ENCODE measurements around the gene RAX2.
A peak's percentile ranks its signal among the peaks of the same experiment; 100 is the strongest.
"Not testable (repeated sequence)": the region's sequence is repeated elsewhere in the genome, so short reads cannot be mapped to it uniquely, and the experiment has no call there.

The RAX2 gene

GRCh38 chr19:3775831-3776230, 3.8 kb upstream of the RAX2 start:
- no peak for DNase-seq

DNA sequence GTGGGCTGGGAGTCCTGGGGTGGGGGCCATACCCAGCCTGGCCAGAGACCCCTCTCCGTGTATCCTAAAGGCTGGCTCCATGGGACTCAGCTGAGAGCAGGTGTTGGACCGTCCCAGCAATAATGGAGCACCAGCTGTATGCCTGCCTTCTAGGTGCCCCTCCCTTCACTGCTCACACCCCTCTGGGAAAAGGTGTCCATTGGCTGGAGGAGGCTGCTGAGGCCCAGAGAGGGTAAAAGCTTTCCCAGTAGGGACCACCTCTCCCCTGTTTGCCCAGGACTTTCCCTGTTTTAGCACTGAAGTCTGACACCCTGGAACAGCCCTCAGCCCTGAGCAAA, 3.3 kb upstream of the RAX2 start:
- DNase-seq, result no peak

- no peak for DNase-seq
Observed at GRCh38 chr19:3774621-3775373, 2.8 kb upstream of the RAX2 start.

- DNase-seq, result no peak
Observed at GRCh38 chr19:3773814-3774515, 1.9 kb upstream of the RAX2 start.

DNA sequence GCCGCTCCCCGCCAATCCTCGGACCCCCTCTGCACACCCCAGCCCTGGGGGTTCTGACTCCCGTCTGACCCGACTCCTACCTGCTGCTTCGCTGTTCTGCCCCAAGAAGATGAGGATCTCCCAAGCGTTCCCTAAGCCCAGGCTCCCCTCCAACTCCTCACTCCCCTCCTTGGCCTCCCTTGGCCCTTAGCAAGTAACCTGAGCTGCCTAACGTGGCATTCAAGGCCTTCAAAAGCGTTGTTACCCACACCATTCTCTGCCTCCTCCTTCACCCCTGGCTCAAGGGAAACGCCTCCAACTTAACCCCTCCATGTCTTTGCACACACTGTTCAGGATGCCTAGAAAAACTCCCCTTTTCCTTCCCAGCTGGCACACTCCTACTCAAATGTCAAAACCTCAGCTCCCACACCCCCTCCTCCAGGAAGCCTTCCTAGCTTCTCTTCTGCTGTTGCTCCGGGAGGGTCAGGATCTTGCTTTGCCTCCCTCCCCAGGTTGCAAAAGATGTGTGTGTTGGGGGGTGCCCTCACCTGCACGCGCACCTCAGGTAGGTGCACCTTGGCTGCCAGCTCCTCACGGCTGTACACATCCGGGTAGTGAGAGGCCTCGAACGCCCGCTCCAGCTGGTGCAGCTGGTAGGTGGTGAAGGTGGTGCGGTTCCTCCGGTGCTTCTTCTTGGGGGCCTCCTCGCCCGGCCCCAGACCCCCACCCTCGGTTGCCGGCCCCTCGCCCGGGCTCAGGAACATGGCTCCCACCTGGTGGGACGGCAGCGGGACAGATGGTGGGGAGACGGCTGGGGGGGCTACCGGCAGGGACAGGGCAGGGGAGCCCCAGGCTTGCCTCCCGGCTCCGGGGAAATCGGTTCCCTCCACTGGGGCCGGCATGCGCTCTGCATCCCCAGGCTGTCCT, 775 bp downstream of the RAX2 start:
- DNase-seq, result no peak

DNA sequence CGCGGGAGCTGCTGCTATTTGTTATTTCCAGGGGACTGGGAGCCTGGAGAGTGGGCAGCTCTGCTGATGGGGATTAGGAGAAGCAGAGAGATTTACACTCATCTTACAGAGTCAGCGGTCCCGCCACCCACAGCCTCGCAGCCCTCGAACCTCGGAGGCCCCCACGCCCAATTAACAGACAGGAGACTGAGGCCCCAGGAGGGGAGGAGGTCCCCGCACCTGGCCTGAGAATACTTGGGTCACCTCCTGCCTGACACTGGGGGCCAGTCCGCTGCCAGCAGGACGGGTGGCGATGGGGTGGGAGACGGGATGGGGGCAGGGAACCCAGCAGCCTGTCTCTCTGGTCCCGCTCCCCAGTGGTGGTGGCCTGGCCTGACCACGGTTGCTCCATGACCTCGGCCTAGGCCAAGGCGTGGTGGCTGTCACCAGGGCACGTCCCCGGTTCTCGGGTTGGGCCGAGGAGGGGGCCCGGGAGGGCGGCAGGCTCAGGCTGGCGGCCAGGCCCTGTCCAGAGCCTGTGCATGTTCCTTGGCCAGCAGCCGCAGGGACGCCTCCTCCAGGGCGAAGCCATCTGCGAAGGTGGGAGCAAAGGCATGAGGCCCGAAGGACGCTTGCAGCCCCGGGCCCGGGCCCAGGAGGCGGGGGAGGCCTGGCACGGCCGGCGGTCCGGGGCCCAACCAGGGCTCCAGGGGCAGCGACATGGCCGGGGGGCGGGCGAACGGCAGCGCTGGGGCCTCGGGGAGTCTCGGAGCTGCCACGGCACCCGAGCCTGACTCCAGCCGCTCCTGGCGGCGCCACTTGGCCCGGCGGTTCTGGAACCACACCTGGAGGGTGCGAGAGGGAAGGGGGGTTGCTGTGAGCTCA, 1.7 kb downstream of the RAX2 start:
- DNase-seq, result no peak

DNA sequence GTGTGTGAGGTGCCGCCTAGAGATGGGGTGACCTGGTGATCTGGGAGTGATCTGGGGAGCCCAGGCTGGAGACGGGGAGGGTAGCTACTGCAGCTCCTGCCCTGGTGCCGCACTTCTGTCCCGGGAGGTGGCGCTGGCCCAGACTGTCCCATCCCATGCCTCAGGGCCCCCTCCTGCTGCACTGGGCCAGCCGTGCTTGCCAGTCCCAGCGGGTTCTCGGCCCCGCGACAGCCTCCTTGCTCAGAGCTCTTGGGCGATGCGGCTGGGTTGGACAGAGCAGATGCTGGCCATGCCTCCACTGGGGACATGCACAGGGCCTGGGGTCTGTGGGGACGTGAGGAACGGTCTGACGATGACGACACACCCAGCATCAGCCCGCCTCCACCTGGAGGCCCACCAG, 2.5 kb downstream of the RAX2 start:
- no peak for DNase-seq

DNA sequence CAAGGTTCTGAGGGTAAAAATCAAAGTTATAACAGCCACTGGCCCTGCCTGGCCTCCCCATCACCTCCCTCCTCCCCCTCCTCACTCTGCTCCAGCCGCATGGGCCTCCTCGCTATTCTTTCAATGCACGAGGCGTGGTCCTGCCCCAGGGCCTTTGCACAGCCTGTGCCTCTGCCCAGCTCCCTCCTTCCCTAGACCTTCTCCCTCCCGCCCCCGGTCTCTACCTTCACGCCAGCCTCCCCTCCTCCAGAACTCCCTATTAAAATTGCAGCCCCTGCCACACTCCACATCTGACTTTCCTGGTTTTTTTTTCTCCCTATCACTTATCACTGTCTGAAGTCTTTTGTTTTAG, 3.3 kb downstream of the RAX2 start:
- DNase-seq, result no peak

DNA sequence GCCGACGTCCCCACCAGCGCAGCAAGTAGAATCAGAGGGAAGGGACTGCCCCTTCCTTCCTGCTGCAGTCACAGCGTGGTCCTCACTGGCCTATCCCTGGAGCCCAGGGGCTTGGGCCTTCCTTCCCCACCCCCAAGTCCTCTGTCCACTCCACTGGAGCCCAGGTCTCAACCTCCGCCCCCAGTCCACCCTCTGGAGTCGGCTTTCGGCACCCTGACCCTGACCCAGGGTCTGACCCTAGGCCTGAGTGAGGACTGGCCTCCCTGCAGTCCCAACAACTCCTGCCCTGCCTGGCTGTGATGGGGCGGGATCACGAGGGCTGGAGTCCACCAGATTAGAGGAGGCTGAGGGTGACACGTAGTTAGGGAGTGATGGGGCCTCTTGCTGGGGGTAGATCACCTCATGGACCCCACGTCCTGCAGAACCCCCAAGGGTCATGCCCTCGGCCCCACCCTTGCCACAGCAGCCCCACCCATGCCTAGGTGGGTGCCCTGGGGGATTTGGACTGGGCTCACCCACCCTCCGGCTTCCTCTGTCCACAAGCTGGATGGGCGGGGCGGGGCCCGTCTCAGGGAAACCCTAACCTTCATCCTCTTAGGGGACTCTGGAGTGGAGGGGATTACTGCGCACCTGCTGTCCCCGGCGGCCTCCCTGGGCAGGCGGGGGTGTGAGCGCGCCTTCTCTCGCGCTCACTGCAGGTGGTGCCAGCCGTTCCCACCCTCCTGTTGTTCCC, 3.8 kb downstream of the RAX2 start:
- DNase-seq, result no peak

DNA sequence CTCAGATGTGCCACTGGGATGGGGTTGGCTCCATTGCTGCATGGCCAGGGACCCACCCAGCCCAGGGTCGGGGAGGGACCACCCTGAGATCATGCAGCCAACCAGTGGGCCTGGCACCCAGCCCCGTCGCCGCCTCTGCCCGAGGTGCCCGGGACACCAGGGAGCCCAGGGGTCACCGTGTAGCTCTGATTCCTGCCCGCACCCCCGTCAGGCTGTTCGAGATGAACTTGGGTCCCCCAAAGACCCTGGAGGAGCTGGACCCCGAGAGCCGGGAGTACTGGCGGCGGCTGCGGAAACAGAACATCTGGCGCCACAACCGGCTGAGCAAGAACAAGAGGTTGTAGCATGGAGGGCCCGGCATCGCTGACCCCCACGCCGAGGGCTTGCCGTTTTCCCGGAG, 5.0 kb downstream of the RAX2 start:
- no peak for DNase-seq

GRCh38 chr19:3766520-3766919, 5.5 kb downstream of the RAX2 start:
- no peak for DNase-seq

GRCh38 chr19:3765757-3766156, 6.3 kb downstream of the RAX2 start:
- not testable (repeated sequence) for DNase-seq

GRCh38 chr19:3765121-3765520, 6.9 kb downstream of the RAX2 start:
- DNase-seq, result no peak

- peak; percentile 99 for DNase-seq
Observed at GRCh38 chr19:3762501-3763459, 9.2 kb downstream of the RAX2 start, which contains the start of gene MRPL54. Gene MRPL54, plus strand, starts transcription at chr19:3762682. Its CDS starts 19 bp downstream, at chr19:3762701.

DNA sequence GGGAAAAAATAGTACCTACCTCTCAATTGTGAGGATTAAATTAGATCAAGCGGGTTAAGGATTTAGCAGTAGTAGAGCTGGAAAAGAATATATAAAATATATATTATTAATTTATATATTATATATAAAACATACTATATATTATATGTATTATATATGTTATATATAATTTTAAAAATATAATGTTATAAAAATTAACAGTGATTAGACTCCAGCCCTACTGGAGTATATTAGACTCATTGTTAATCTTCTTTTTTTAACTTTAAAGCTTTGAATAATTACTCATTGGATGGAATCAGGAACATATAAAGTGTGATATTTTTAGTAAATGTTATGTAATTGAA, 9.9 kb downstream of the RAX2 start:
- DNase-seq, result no peak

- peak; percentile 95 for DNase-seq
Observed at GRCh38 chr19:3761382-3762129, 10.5 kb downstream of the RAX2 start, which contains the start of gene APBA3. Gene APBA3, minus strand, starts transcription at chr19:3761692. Its CDS starts 1,428 bp downstream, at chr19:3760264.

DNA sequence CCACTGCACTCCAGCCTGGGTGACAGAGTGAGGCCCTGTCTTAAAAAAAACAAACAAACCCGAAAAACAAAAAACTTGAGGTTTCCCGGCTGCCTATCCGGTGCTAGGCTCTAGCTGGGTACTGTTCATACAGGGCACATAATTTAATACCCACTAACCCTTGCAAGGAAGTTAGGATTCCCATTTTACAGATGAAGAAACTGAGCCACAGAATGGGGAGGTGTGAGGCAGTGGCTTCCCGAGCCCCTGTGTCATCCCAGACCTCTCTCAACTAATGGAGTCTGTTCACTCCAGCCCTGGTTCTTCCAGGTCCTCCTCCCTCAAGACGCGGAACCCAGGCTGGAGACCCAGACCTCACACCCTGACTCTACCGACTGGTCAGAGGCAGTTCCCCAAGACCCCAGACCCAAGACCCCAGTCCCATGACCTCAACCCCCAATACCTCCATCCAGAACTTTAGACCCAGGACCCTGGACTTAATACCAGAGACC, 11.1 kb downstream of the RAX2 start:
- peak; percentile 9 for DNase-seq

DNA sequence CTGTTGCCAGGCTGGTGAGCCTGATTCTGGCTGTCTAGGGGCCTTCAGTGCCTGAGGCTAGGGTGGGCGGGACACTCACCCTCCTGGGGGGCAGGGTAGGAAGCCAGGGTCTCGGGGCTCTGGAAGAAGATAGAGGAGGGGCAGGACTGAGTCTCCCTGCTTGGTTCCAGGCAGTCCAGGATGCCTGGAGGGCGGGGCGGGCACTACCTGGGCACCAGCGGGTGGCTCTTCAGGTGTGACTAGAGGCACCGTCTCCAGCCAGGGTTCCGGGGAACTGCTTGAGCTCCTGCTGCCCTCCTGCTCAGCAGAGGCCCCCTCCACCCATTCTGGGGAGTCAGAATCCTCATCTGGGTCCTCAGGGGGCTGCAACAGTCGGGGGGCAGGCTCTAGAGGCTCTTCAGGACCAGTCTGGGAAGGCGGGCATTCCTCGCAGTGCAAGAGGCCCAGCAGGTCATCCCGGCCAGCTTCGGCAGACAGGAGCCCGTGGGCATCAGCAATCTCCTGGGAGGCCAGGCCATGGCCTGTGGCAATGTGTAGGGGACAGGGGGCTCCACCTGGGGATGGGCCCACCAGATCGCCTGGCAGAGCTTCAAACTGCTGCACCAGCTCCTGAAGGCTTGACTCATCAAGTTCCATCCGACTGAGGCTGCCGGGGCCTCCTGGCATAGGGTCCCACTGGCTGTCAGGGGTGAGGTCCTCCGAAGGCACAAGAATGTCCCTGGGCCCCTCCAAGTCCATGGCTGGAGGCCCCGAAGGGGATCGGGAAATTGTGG, 12.4 kb downstream of the RAX2 start:
- no peak for DNase-seq

DNA sequence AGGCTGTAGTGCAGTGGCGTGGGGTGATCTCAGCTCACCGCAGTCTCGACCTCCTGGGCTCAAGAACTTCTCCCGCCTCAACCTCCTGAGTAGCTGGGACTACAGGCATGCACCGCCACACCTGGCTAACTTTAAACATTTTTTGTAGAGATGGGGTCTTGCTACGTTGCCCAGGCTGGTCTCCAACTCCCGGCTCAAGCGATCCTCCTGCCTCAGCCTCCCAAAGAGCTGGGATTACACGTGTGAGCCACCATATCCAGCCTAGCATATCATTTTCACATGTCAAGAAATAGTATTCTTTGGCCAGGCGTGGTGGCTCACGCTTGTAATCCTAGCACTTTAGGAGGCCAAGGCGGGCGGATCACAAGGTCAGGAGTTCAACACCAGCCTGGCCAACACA, 13.7 kb downstream of the RAX2 start:
- not testable (repeated sequence) for DNase-seq

All from activated CD4-positive, alpha-beta T cell treated with anti-CD3 and anti-CD28 coated beads, Interleukin-2, amount 50 U/mL, for 1 hour (primary cell).